Measurements from ENCODE around the gene CERK.

DNA sequence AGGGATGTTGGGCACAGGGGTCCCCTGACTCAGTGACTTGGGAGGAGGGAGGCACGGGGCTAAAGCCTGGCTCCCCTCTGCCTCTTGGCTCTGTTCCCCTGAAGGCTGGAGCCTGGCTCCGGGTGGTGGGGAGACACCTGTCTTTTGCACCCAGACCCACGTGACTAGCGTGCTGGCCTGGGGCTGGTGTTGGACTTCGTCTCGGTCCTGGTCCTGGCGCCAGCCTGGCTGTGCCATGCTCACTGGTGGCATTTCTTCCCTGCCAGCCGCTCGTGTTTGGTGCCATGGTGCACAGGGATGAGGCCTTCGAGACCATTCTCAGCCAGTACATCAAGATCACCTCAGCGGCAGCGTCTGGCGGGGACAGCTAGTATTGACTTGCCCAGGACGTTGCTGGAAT lies 61.2 kb downstream of the CERK start:
- no peak for TF ChIP-seq GATA2 (IDR thresholded peaks at IDR 0.05; ENCODE audit: low read depth, low read length)
- TF ChIP-seq GATA3 (IDR thresholded peaks at IDR 0.05; ENCODE audit: low read depth, low read length) = no peak
